ES-I3 (cell line): Measurements from ENCODE around the gene GLRA2.
"Not testable (repeated sequence)": the region's sequence is repeated elsewhere in the genome, so short reads cannot be mapped to it uniquely, and the experiment has no call there.

Source experiments
- H3K36me3 ChIP-seq: 2 replicates; pipeline ENCODE4 v1.6.1; 2013; ENCODE audit warnings: mild to moderate bottlenecking, low read length, control low read depth, moderate library complexity; ENCODE audit not compliant: insufficient read depth
- H3K4me1 ChIP-seq: 2 replicates; pipeline ENCODE4 v1.6.1; 2013; ENCODE audit warnings: mild to moderate bottlenecking, control low read depth, low read length; ENCODE audit not compliant: insufficient read depth
- H3K9ac ChIP-seq: 2 replicates; pipeline ENCODE4 v1.6.1; 2013; ENCODE audit warnings: low read depth, mild to moderate bottlenecking, low read length, moderate library complexity
- H3K9me3 ChIP-seq: 2 replicates; pipeline ENCODE4 v1.6.1; 2013; ENCODE audit warnings: mild to moderate bottlenecking, low read length, moderate library complexity; ENCODE audit not compliant: control insufficient read depth, insufficient read depth

Gene GLRA2

GRCh38 chrX:14554131-14554715 is 24.9 kb downstream of the GLRA2 start:
- H3K9me3 ChIP-seq = peaks cover 2% of the 10 kb centered on the region; the same call in 1 of the 2 replicates
- H3K36me3 ChIP-seq = no peaks in the 10 kb centered on the region
- no peak overlapping the region for H3K9ac ChIP-seq
- H3K4me1 ChIP-seq = no peaks in the 10 kb centered on the region

DNA sequence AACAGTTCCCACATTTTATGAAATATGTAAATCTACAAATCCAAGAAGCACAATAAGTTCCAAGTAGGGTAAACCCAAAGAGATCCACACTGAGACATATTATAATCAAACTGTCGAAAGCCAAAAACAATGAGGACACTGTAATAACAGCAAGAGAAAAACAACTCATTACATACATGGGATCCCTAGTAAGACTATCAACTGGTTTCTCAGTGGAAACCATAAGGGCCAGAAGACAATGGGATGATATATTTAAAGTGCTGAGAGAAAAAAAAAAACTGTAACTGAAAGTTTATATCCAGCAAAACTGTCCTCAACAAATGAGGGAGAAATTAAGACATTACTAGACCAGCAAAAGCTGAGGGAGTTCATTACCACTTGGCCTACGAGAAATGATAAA is 34.7 kb downstream of the GLRA2 start:
- Histone ChIP-seq H3K36me3 (no peaks in the 10 kb centered on the region), H3K4me1 (no peaks in the 10 kb centered on the region), H3K9ac (no peak overlapping the region), H3K9me3 (no peaks in the 10 kb centered on the region)

DNA sequence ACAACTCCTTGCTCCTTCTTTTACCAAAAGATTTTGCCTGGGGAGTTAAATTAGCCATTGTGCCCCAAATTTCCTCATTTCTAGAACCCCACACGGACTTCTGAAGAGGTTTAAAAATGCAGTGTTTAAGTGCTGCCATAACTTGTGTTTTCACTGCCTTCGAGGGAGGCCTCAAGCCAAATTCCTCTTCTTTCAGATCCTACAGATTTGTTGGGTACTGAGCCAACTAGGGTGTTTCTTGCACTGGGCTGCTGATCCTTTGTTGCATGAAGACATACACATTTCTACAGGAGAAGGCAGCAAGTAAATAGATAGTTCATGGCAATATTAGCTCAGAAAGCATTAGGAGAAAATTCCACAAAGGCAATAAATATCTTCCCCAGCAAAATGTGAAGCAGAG is 43.8 kb downstream of the GLRA2 start:
- no peaks in the 10 kb centered on the region for H3K36me3 ChIP-seq

DNA sequence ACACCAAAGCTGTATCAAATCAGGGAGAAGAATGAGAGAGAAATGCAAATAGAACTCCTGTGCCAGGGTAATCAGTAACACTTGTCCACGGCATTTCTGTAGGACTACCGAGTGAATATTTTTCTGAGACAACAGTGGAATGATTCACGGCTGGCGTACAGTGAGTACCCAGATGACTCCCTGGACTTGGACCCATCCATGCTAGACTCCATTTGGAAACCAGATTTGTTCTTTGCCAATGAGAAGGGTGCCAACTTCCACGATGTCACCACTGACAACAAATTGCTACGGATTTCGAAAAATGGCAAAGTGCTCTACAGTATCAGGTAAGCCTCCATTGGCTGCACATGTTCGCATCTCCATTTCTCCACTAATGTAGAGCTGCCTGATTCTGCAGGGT is 51.7 kb downstream of the GLRA2 start:
- Histone ChIP-seq H3K36me3 (no peaks in the 10 kb centered on the region), H3K4me1 (no peaks in the 10 kb centered on the region), H3K9me3 (no peaks in the 10 kb centered on the region), H3K9ac (no peak overlapping the region)

More for the DNA sequence above, 43.8 kb downstream of the GLRA2 start:
- H3K9me3 ChIP-seq = no peaks in the 10 kb centered on the region
- no peak overlapping the region for H3K9ac ChIP-seq
- no peaks in the 10 kb centered on the region for H3K4me1 ChIP-seq

GRCh38 chrX:14584548-14584947 is 55.2 kb downstream of the GLRA2 start:
- Histone ChIP-seq H3K9me3 (no peaks in the 10 kb centered on the region), H3K9ac (no peak overlapping the region), H3K36me3 (no peaks in the 10 kb centered on the region), H3K4me1 (no peaks in the 10 kb centered on the region)

- Histone ChIP-seq H3K36me3 (no peaks in the 10 kb centered on the region), H3K9ac (no peak overlapping the region)
Observed at GRCh38 chrX:14590216-14590615, 60.9 kb downstream of the GLRA2 start.

GRCh38 chrX:14590693-14591424 is 61.5 kb downstream of the GLRA2 start:
- Histone ChIP-seq H3K9me3 (no peaks in the 10 kb centered on the region), H3K36me3 (no peaks in the 10 kb centered on the region), H3K4me1 (no peaks in the 10 kb centered on the region), H3K9ac (no peak overlapping the region)

More at GRCh38 chrX:14590216-14590615, 60.9 kb downstream of the GLRA2 start:
- Histone ChIP-seq H3K9me3 (no peaks in the 10 kb centered on the region), H3K4me1 (no peaks in the 10 kb centered on the region)

DNA sequence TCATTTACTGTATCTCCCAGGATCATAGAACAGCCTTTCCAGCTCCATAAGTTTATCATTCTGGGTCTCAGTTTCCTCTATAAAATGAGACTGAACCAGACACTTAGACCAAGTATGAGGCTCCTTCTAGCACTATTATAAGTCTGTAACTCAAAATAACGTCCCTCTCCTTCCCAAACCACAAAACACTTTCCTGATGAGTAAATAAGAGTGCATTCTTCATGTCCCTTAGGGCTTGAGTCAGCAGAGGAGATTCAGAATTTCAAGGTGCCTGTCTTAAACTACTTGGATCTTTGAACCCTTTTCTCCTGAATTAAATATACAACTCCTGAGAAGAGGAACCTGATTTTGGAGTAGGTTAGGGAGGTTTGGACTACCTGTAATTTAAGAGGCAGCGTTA is 62.6 kb downstream of the GLRA2 start:
- no peaks in the 10 kb centered on the region for H3K9me3 ChIP-seq
- no peaks in the 10 kb centered on the region for H3K4me1 ChIP-seq
- H3K9ac ChIP-seq = no peak overlapping the region
- H3K36me3 ChIP-seq = no peaks in the 10 kb centered on the region

DNA sequence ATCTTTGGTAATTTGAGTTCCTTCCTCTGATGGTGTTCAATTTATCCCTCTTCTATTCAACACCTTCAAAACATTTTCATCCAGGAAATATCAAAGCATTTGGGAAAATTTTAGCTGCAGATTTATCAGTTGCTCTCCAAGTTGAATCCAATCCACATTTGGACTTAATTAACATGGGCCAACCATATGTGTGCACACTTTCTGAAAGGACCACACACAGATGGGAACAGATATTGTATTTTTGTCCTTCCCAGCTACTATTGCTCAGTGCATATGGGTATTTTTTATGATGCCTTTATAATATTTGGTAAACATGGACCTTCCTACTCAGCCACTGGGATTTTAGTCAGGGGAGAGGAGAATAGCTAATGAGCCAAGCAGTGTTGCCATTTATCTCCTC is 65.2 kb downstream of the GLRA2 start:
- H3K4me1 ChIP-seq = peaks cover 11% of the 10 kb centered on the region
- no peaks in the 10 kb centered on the region for H3K9me3 ChIP-seq
- no peaks in the 10 kb centered on the region for H3K36me3 ChIP-seq
- no peak overlapping the region for H3K9ac ChIP-seq

- Histone ChIP-seq H3K36me3 (no peaks in the 10 kb centered on the region), H3K4me1 (peaks cover 17% of the 10 kb centered on the region), H3K9me3 (no peaks in the 10 kb centered on the region), H3K9ac (no peak overlapping the region)
Observed at GRCh38 chrX:14598330-14598729, 69.0 kb downstream of the GLRA2 start.

DNA sequence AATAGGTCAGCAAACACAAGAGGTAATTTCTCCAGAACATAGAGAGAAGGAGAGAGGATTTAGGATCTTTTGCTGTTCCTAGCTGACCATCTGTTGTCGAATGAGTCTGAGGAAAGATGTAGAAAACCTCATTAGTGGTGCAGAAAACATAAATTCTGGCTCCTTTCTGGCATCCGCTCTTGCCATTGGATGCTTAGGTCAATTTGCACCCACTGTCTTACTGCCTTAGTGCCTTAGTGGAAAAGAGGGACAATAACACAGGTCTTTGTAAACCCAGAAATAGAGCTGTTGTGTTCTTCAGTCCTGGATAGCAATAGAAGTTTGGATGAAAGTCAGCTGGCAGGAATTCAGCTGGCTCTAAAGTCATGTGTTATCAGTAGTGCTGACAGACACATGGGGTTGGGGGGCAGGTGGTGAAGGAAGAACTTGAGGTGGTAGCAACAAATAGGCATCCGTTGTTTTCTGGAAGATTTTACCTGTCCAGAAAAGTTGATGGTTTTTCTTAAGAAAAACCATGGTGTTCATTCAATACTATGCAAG is 78.2 kb downstream of the GLRA2 start:
- H3K36me3 ChIP-seq = no peaks in the 10 kb centered on the region
- H3K4me1 ChIP-seq = no peaks in the 10 kb centered on the region
- H3K9me3 ChIP-seq = no peaks in the 10 kb centered on the region
- H3K9ac ChIP-seq = no peak overlapping the region

DNA sequence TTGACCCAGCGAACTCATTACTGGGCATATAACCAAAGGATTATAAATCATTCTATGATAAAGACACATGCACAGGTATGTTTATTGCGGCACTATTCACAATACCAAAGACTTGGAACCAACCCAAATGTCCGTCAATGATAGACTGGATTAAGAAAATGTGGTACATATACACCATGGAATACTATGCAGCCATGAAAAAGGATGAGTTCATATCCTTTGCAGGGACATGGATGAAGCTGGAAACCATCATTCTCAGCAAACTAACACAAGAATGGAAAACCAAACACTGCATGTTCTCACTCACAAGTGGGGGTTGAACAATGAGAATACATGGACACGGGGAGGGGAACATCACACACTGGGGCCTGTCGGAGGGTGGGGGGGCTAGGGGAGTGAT is 83.1 kb downstream of the GLRA2 start:
- H3K4me1 ChIP-seq, H3K9me3 ChIP-seq, H3K9ac ChIP-seq, H3K36me3 ChIP-seq: not testable (repeated sequence)

DNA sequence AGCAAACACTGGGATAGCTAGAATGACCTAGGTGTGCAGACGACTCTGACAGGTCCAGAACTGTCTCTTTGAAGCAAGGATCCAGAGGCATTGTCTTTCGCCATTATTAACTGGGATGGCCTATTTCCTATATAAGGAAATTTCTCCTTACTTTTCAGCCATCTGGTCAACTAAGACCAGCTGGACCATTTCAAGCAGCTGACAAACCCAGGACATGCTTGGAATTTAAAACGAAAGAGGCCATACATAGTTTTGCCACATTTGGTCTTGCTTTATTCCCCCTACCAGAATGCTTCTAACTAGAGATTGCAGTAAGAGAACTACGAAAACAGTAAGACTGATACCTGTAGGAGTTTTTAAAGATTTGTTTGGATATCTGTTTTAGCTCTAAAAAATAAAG is 87.0 kb downstream of the GLRA2 start:
- Histone ChIP-seq H3K4me1 (no peaks in the 10 kb centered on the region; the same call in 1 of the 2 replicates), H3K9ac (no peak overlapping the region), H3K36me3 (no peaks in the 10 kb centered on the region), H3K9me3 (no peaks in the 10 kb centered on the region)

DNA sequence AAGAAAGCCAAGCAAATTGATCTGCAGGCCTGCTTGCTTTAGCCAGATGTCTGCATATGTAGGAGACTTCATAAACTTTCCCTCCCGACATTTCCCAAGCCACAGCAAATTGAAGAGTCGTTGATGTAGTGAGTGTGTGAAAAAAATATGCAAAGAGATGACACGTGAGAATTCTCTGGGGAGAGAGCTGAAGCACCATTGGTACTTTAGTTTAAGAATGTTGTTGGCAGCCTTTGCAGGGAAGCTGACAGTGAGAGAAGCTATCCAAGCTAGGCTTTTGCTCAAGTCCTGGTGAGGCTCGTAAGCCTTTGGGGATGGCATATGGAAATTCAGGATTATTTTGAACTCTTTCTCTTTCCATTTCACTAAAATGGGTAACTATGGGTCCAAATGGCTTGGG is 87.5 kb downstream of the GLRA2 start:
- Histone ChIP-seq H3K36me3 (no peaks in the 10 kb centered on the region), H3K9ac (no peak overlapping the region), H3K4me1 (no peaks in the 10 kb centered on the region; the same call in 1 of the 2 replicates), H3K9me3 (no peaks in the 10 kb centered on the region)
